Neuronal stem cell (in vitro differentiated cells): ENCODE results near the gene ELAVL1.

Experiments used
- DNase-seq: peaks from one replicate; pipeline ENCODE4 v3.0.0-alpha.2; 2013; ENCODE audit warnings: low spot score
- H2AFZ ChIP-seq: one replicate; pipeline ENCODE4 v1.6.1; 2013; ENCODE audit warnings: mild to moderate bottlenecking, low read length, inconsistent platforms
- H2AK5ac ChIP-seq: 2 replicates; pipeline ENCODE4 v1.6.1; 2013; ENCODE audit warnings: low read depth, mild to moderate bottlenecking, inconsistent platforms, low read length, moderate library complexity, mixed read lengths
- H2BK120ac ChIP-seq: 2 replicates; pipeline ENCODE4 v1.6.1; 2013; ENCODE audit warnings: low read depth, mild to moderate bottlenecking, inconsistent platforms, low read length, moderate library complexity, mixed read lengths
- H2BK12ac ChIP-seq: one replicate; pipeline ENCODE4 v1.6.1; 2013; ENCODE audit warnings: low read length, inconsistent platforms
- H2BK15ac ChIP-seq: 2 replicates; pipeline ENCODE4 v1.6.1; 2013; ENCODE audit warnings: mild to moderate bottlenecking, low read length, inconsistent platforms, mixed read lengths
- H2BK5ac ChIP-seq: one replicate; pipeline ENCODE4 v1.6.1; 2013; ENCODE audit warnings: inconsistent platforms, mild to moderate bottlenecking, low read length, moderate library complexity
- H3K14ac ChIP-seq: one replicate; pipeline ENCODE4 v1.6.1; 2013; ENCODE audit warnings: low read length, inconsistent platforms
- H3K18ac ChIP-seq: 2 replicates; pipeline ENCODE4 v1.6.1; 2013; ENCODE audit warnings: low read length, inconsistent platforms
- H3K23ac ChIP-seq: 2 replicates; pipeline ENCODE4 v1.6.1; 2013; ENCODE audit warnings: low read depth, mild to moderate bottlenecking, mixed read lengths, low read length, inconsistent platforms; ENCODE audit not compliant: poor library complexity
- H3K27ac ChIP-seq: replicated peaks from 3 replicates; pipeline ENCODE4 v1.5.1; 2013; ENCODE audit warnings: low read length, inconsistent platforms
- H3K27me3 ChIP-seq, 3 experiments: 2 replicates each; pipeline ENCODE4 v1.6.1; 2013; ENCODE audit warnings: low read length in 3 of 3, mild to moderate bottlenecking in 2 of 3, inconsistent platforms in 1 of 3, low read depth in 1 of 3, mixed read lengths in 1 of 3, moderate library complexity in 1 of 3; ENCODE audit not compliant: control insufficient read depth in 3 of 3, insufficient read depth in 3 of 3
- H3K36me3 ChIP-seq, 2 donors: replicated peaks in 1 of 2; 2 replicates each; pipeline ENCODE4 v1.6.1; 2013; ENCODE audit warnings: low read length in 2 of 2; ENCODE audit not compliant: control insufficient read depth in 2 of 2, insufficient read depth in 2 of 2
- H3K4ac ChIP-seq: 2 replicates; pipeline ENCODE4 v1.6.1; 2013; ENCODE audit warnings: inconsistent platforms, mild to moderate bottlenecking, low read length, moderate library complexity
- H3K4me1 ChIP-seq, 2 donors: 1 replicate in 1 of 2; 2 replicates in 1 of 2; pipeline ENCODE4 v1.6.1; 2013; ENCODE audit warnings: low read length in 2 of 2, low read depth in 1 of 2; ENCODE audit not compliant: control insufficient read depth in 2 of 2, insufficient read depth in 1 of 2
- H3K4me2 ChIP-seq: one replicate; pipeline ENCODE4 v1.6.1; 2013; ENCODE audit warnings: mild to moderate bottlenecking, low read length, inconsistent platforms; ENCODE audit not compliant: insufficient read depth, poor library complexity, severe bottlenecking
- H3K4me3 ChIP-seq, 2 donors: 2 replicates each; pipeline ENCODE4 v1.5.1; 2013; ENCODE audit warnings: low read length in 2 of 2, mild to moderate bottlenecking in 2 of 2, inconsistent platforms in 1 of 2, moderate library complexity in 1 of 2
- H3K79me1 ChIP-seq: one replicate; pipeline ENCODE4 v1.6.1; 2013; ENCODE audit warnings: low read depth, mild to moderate bottlenecking, inconsistent platforms, low read length, moderate library complexity
- H3K9ac ChIP-seq: one replicate; pipeline ENCODE4 v1.6.1; 2013; ENCODE audit warnings: mild to moderate bottlenecking, low read depth, low read length, inconsistent platforms; ENCODE audit not compliant: poor library complexity
- H3K9me3 ChIP-seq, 2 donors: replicated peaks in 1 of 2; 2 replicates each; pipeline versions ENCODE3 to v1.6.1; 2013; ENCODE audit warnings: low read length in 2 of 2, mild to moderate bottlenecking in 2 of 2, inconsistent platforms in 1 of 2, low read depth in 1 of 2, mixed read lengths in 1 of 2, moderate library complexity in 1 of 2; ENCODE audit not compliant: control insufficient read depth in 2 of 2, insufficient read depth in 1 of 2
- H4K8ac ChIP-seq: one replicate; pipeline ENCODE4 v1.6.1; 2013; ENCODE audit warnings: low read depth, mild to moderate bottlenecking, inconsistent platforms, low read length, moderate library complexity
- H4K91ac ChIP-seq: one replicate; pipeline ENCODE4 v1.6.1; 2013; ENCODE audit warnings: low read length, low read depth, mild to moderate bottlenecking, inconsistent platforms; ENCODE audit not compliant: poor library complexity
- WGBS, 2 donors: extraction: QIAGEN DNeasy Blood & Tissue Kit; methylation state at CpG; one replicate each; pipeline ENCODE4 v1.1.7; 2013; ENCODE audit warnings: missing lambda C conversion rate in 2 of 2, mixed read lengths in 1 of 2; ENCODE audit not compliant: insufficient read length in 2 of 2, insufficient replicate concordance in 1 of 2; ENCODE audit errors: extremely low coverage in 2 of 2; 5-methylcytosine and 5-hydroxymethylcytosine counted together

The ELAVL1 gene

GRCh38 chr19:7965921-7966665 lies 39.3 kb downstream of the ELAVL1 start:
- H3K27me3 ChIP-seq: no peaks in the 10 kb centered on the region

GRCh38 chr19:7965259-7965841 lies 40.1 kb downstream of the ELAVL1 start:
- peaks cover 66 to 97% of the 10 kb centered on the region in 2 donors for H3K36me3 ChIP-seq

More at GRCh38 chr19:7965921-7966665, 39.3 kb downstream of the ELAVL1 start:
- Histone ChIP-seq H3K36me3 (peaks cover 65 to 97% of the 10 kb centered on the region in 2 donors), H3K4me2 (no peak overlapping the region), H2BK5ac (no peak overlapping the region), H2AFZ (no peak overlapping the region), H3K27ac (no peak overlapping the region), H3K4ac (no peak overlapping the region), H3K9me3 (no peaks in the 10 kb centered on the region), H2BK120ac (no peak overlapping the region), H2AK5ac (no peak overlapping the region), H2BK15ac (no peak overlapping the region), H4K8ac (no peak overlapping the region), H3K9ac (no peak overlapping the region), H3K23ac (no peak overlapping the region), H3K4me1 (no peaks in the 10 kb centered on the region), H3K4me3 (no peak overlapping the region), H4K91ac (no peak overlapping the region), H2BK12ac (no peak overlapping the region), H3K18ac (no peak overlapping the region), H3K14ac (no peak overlapping the region), H3K79me1 (peaks cover 3% of the 10 kb centered on the region)
- no peak for DNase-seq
- no CpG with 5 or more reads among the region's 12 CpGs for WGBS, 2 donors

GRCh38 chr19:7963566-7963965 lies 41.9 kb downstream of the ELAVL1 start:
- H3K9me3 ChIP-seq: no peaks in the 10 kb centered on the region
- peak overlapping the region; percentile 47 for H3K9ac ChIP-seq
- H3K4me2 ChIP-seq: no peak overlapping the region
- WGBS, 2 donors: no CpG with 5 or more reads among the region's 25 CpGs
- H2AK5ac ChIP-seq: no peak overlapping the region
- H2BK5ac ChIP-seq: no peak overlapping the region
- H3K27ac ChIP-seq: no peak overlapping the region
- H4K8ac ChIP-seq: no peak overlapping the region
- no peak overlapping the region for H3K4ac ChIP-seq
- H2AFZ ChIP-seq: no peak overlapping the region
- H3K79me1 ChIP-seq: peaks cover 3% of the 10 kb centered on the region
- no peaks in the 10 kb centered on the region for H3K27me3 ChIP-seq
- H3K4me3 ChIP-seq: no peak overlapping the region
- H3K36me3 ChIP-seq: peaks cover 61 to 100% of the 10 kb centered on the region in 2 donors
- H2BK15ac ChIP-seq: no peak overlapping the region
- no peak overlapping the region for H3K18ac ChIP-seq
- H3K14ac ChIP-seq: no peak overlapping the region
- H2BK120ac ChIP-seq: no peak overlapping the region
- H3K23ac ChIP-seq: no peak overlapping the region
- no peak overlapping the region for H2BK12ac ChIP-seq
- no peaks in the 10 kb centered on the region for H3K4me1 ChIP-seq
- no peak for DNase-seq
- H4K91ac ChIP-seq: no peak overlapping the region

More at GRCh38 chr19:7965259-7965841, 40.1 kb downstream of the ELAVL1 start:
- Histone ChIP-seq H3K23ac (no peak overlapping the region), H4K8ac (no peak overlapping the region), H2BK5ac (no peak overlapping the region), H2BK15ac (no peak overlapping the region), H3K4me2 (no peak overlapping the region), H3K4me1 (no peaks in the 10 kb centered on the region), H3K9me3 (no peaks in the 10 kb centered on the region), H2BK120ac (no peak overlapping the region), H3K4me3 (no peak overlapping the region), H2AK5ac (no peak overlapping the region), H3K4ac (no peak overlapping the region), H2BK12ac (no peak overlapping the region), H4K91ac (no peak overlapping the region), H3K18ac (no peak overlapping the region), H3K9ac (no peak overlapping the region), H3K27ac (no peak overlapping the region), H3K79me1 (peaks cover 3% of the 10 kb centered on the region), H3K14ac (no peak overlapping the region), H2AFZ (no peak overlapping the region), H3K27me3 (no peaks in the 10 kb centered on the region)
- DNase-seq: no peak
- no CpG with 5 or more reads among the region's 12 CpGs for whole genome bisulfite sequencing, 2 donors

GRCh38 chr19:7962644-7963268 lies 42.7 kb downstream of the ELAVL1 start:
- Histone ChIP-seq H3K18ac (no peak overlapping the region), H3K79me1 (peaks cover 3% of the 10 kb centered on the region), H2BK5ac (no peak overlapping the region), H3K27me3 (no peaks in the 10 kb centered on the region), H4K8ac (no peak overlapping the region), H2AFZ (no peak overlapping the region), H3K4me1 (no peaks in the 10 kb centered on the region), H3K9ac (no peak overlapping the region), H3K14ac (no peak overlapping the region), H3K23ac (no peak overlapping the region), H3K4me3 (no peak overlapping the region), H3K9me3 (no peaks in the 10 kb centered on the region), H2BK15ac (no peak overlapping the region), H2AK5ac (no peak overlapping the region), H3K27ac (no peak overlapping the region), H2BK120ac (no peak overlapping the region), H2BK12ac (no peak overlapping the region), H3K4ac (no peak overlapping the region), H4K91ac (no peak overlapping the region), H3K36me3 (peaks cover 59 to 100% of the 10 kb centered on the region in 2 donors), H3K4me2 (no peak overlapping the region)
- no CpG with 5 or more reads among the region's 22 CpGs for WGBS, 2 donors
- no peak for DNase-seq
